HL-60 (cell line): ENCODE results near the gene MACROD2.

Experiments
- DNase-seq, 2 experiments: peaks; one replicate each; pipeline ENCODE4 v3.0.0-alpha.2; 2010 to 2020; ENCODE audit warnings: low read depth in 1 of 2, low spot score in 1 of 2
- H3K27ac ChIP-seq: fragments of 250-450 bp; sonication (Bioruptor Pico); replicated peaks from 2 replicates; pipeline ENCODE4 v1.5.1; 2020; ENCODE audit warnings: mild to moderate bottlenecking, moderate library complexity
- H3K27me3 ChIP-seq: fragments of 250-450 bp; sonication (Bioruptor Pico); 2 replicates; pipeline ENCODE4 v1.5.1; 2021; ENCODE audit warnings: mild to moderate bottlenecking, moderate library complexity; ENCODE audit not compliant: insufficient read depth, poor library complexity, severe bottlenecking
- H3K4me3 ChIP-seq: replicated peaks from 2 replicates; pipeline ENCODE4 v1.5.1; 2011; ENCODE audit warnings: mild to moderate bottlenecking, control low read depth, low read length; ENCODE audit not compliant: insufficient read depth
- GABPA ChIP-seq: IDR thresholded peaks from 2 replicates; pipeline ENCODE4 v1.6.1; 2012; ENCODE audit warnings: low read depth
- POLR2AphosphoS5 ChIP-seq: IDR thresholded peaks from 2 replicates; pipeline ENCODE4 v1.6.1; 2012; ENCODE audit warnings: low read depth
- REST ChIP-seq: IDR thresholded peaks from 2 replicates; pipeline ENCODE4 v1.6.1; 2012; ENCODE audit warnings: low read depth; ENCODE audit not compliant: insufficient replicate concordance
- SPI1 ChIP-seq: IDR thresholded peaks from 2 replicates; pipeline ENCODE4 v1.6.1; 2012; ENCODE audit warnings: low read depth, mild to moderate bottlenecking, borderline replicate concordance
- TF ChIP-seq, protein P1 (sequence below): IDR thresholded peaks from one replicate; pipeline ENCODE4 v1.5.1; 2011; ENCODE audit warnings: low read length, control low read depth, inconsistent platforms; ENCODE audit not compliant: insufficient read depth

MACROD2 gene

DNA sequence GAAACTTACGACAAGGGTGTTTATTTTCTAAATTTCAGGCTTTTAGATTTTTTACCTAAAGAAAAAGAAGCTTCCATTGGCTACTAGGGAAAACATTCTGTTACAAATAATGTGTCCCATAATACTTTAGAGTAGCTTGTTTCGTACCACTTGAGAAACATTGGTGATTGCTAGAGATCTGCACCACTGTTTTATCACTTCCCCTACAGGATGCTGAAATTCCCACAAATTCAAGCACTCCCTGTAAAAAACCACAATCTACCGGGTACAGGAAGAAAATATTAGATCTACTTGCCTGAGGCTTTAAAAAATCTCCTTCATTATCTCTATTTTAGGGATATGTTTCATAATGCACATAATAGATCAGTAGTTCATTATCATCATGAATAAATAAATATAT is 34.8 kb upstream of the MACROD2 start:
- no peak overlapping the region for H3K27ac ChIP-seq

GRCh38 chr20:13984211-13984610 is 11.1 kb upstream of the MACROD2 start:
- TF ChIP-seq GABPA (no peak), REST (no peak), SPI1 (no peak), POLR2AphosphoS5 (no peak)
- TF ChIP-seq, protein P1, sequence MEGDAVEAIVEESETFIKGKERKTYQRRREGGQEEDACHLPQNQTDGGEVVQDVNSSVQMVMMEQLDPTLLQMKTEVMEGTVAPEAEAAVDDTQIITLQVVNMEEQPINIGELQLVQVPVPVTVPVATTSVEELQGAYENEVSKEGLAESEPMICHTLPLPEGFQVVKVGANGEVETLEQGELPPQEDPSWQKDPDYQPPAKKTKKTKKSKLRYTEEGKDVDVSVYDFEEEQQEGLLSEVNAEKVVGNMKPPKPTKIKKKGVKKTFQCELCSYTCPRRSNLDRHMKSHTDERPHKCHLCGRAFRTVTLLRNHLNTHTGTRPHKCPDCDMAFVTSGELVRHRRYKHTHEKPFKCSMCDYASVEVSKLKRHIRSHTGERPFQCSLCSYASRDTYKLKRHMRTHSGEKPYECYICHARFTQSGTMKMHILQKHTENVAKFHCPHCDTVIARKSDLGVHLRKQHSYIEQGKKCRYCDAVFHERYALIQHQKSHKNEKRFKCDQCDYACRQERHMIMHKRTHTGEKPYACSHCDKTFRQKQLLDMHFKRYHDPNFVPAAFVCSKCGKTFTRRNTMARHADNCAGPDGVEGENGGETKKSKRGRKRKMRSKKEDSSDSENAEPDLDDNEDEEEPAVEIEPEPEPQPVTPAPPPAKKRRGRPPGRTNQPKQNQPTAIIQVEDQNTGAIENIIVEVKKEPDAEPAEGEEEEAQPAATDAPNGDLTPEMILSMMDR = no peak
- Histone ChIP-seq H3K4me3 (no peak overlapping the region), H3K27me3 (no peaks in the 10 kb centered on the region), H3K27ac (no peak overlapping the region)
- DNase-seq = no peak

More for the DNA sequence above, 34.8 kb upstream of the MACROD2 start:
- no peak for DNase-seq
- TF ChIP-seq POLR2AphosphoS5 = no peak
- TF ChIP-seq GABPA = no peak
- TF ChIP-seq, protein P1 = no peak
- no peak for TF ChIP-seq SPI1
- TF ChIP-seq REST = no peak
- no peaks in the 10 kb centered on the region for H3K27me3 ChIP-seq
- H3K4me3 ChIP-seq = no peak overlapping the region

DNA sequence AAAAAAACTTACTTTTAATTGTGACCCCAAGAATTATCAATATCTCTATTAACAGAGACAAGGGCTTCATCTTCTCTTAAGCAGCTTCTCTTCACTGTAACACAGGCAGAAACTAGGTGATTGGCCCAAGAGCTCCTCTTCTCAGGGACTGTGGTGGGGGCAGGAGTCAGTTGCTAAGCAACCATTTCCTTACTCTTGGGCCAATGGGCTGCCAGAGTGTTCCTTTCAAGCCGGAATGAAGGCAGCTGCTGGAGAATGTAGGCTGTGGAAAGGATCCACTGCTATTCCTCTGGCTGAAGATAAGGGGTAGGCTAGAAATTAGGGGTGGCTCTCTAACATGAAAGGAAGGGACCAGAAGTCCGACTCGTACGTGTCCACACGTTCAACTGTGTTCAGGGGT is 4.9 kb upstream of the MACROD2 start, which contains the start of gene SEL1L2:
SEL1L2 (minus strand) TSS at position 150 of the 400 bp plus-strand sequence; CDS start at position 70, 80 bp downstream.
- TF ChIP-seq GABPA = no peak
- no peak for TF ChIP-seq SPI1
- no peak for TF ChIP-seq REST
- TF ChIP-seq, protein P1 = no peak
- TF ChIP-seq POLR2AphosphoS5 = no peak
- Histone ChIP-seq H3K27me3 (no peaks in the 10 kb centered on the region), H3K27ac (no peak within 1 kb of the TSS), H3K4me3 (no peak within 1 kb of the TSS)
- no peak for DNase-seq
